Nephron progenitor cell (in vitro differentiated cells): ENCODE measurements around the gene DDI2.

Source experiments
- DNase-seq: peaks from one replicate; pipeline ENCODE4 v3.0.0; 2021
- H3K27ac Mint-ChIP-seq: 2 replicates; pipeline ENCODE4 v1.8.0; 2021; ENCODE audit warnings: mild to moderate bottlenecking, moderate library complexity, mixed read lengths
- H3K27me3 Mint-ChIP-seq: 2 replicates; pipeline ENCODE4 v1.8.0; 2021; ENCODE audit warnings: mild to moderate bottlenecking, low read depth, mixed read lengths; ENCODE audit not compliant: poor library complexity
- H3K36me3 Mint-ChIP-seq: 2 replicates; pipeline ENCODE4 v1.8.0; 2021; ENCODE audit warnings: low read depth, mixed read lengths
- H3K4me1 Mint-ChIP-seq: 2 replicates; pipeline ENCODE4 v1.8.0; 2021; ENCODE audit warnings: mixed read lengths
- H3K4me3 Mint-ChIP-seq: 2 replicates; pipeline ENCODE4 v1.8.0; 2021; ENCODE audit warnings: mild to moderate bottlenecking, moderate library complexity, mixed read lengths
- H3K9me3 Mint-ChIP-seq: 2 replicates; pipeline ENCODE4 v1.8.0; 2021; ENCODE audit warnings: mild to moderate bottlenecking, moderate library complexity, mixed read lengths
- CTCF ChIP-seq: fragments of 200-600 bp; sonication (generic); IDR thresholded peaks from 2 replicates; pipeline ENCODE4 v1.5.0; 2021; ENCODE audit warnings: antibody characterized with exemption

Gene DDI2

GRCh38 chr1:15583016-15583706 is 34.1 kb upstream of the DDI2 start:
- Mint-ChIP-seq H3K27ac (no peak overlapping the region), H3K36me3 (peaks cover 4% of the 10 kb centered on the region)

GRCh38 chr1:15584489-15585363 is 32.5 kb upstream of the DDI2 start, which contains the start of gene AGMAT:
AGMAT (minus strand) TSS chr1:15585051; CDS start chr1:15584967, 84 bp downstream.
- Mint-ChIP-seq H3K27ac (no peak within 1 kb of the TSS), H3K27me3 (peaks cover 24% of the 10 kb centered on the region), H3K4me3 (peak within 1 kb of the TSS; percentile 78), H3K9me3 (no peaks in the 10 kb centered on the region), H3K4me1 (peaks cover 4% of the 10 kb centered on the region), H3K36me3 (peaks cover 6% of the 10 kb centered on the region)
- TF ChIP-seq CTCF, result peak; percentile 31
- DNase-seq, result peak; percentile 63

More at GRCh38 chr1:15583016-15583706, 34.1 kb upstream of the DDI2 start:
- Mint-ChIP-seq H3K4me3 (peak overlapping the region; percentile 59), H3K4me1 (peaks cover 18% of the 10 kb centered on the region), H3K27me3 (peaks cover 28% of the 10 kb centered on the region), H3K9me3 (no peaks in the 10 kb centered on the region)
- no peak for DNase-seq
- TF ChIP-seq CTCF, result no peak

- Mint-ChIP-seq H3K4me1 (peaks cover 9% of the 10 kb centered on the region), H3K36me3 (peaks cover 6% of the 10 kb centered on the region), H3K4me3 (no peak overlapping the region), H3K27me3 (peaks cover 3% of the 10 kb centered on the region), H3K9me3 (no peaks in the 10 kb centered on the region), H3K27ac (no peak overlapping the region)
- no peak for DNase-seq
- TF ChIP-seq CTCF, result no peak
Measured at GRCh38 chr1:15592285-15592684, 25.0 kb upstream of the DDI2 start.

- DNase-seq, result no peak
- Mint-ChIP-seq H3K36me3 (no peaks in the 10 kb centered on the region), H3K4me3 (no peak overlapping the region), H3K4me1 (peaks cover 9% of the 10 kb centered on the region), H3K27ac (no peak overlapping the region), H3K9me3 (no peaks in the 10 kb centered on the region), H3K27me3 (no peaks in the 10 kb centered on the region)
- TF ChIP-seq CTCF, result no peak
Measured at GRCh38 chr1:15595809-15596617, 21.2 kb upstream of the DDI2 start.

GRCh38 chr1:15598436-15598835 is 18.8 kb upstream of the DDI2 start:
- TF ChIP-seq CTCF, result no peak
- DNase-seq, result no peak
- no peak overlapping the region for H3K4me3 Mint-ChIP-seq
- H3K4me1 Mint-ChIP-seq, result peaks cover 20% of the 10 kb centered on the region
- no peak overlapping the region for H3K27ac Mint-ChIP-seq
- H3K36me3 Mint-ChIP-seq, result no peaks in the 10 kb centered on the region
- H3K27me3 Mint-ChIP-seq, result no peaks in the 10 kb centered on the region
- H3K9me3 Mint-ChIP-seq, result peaks cover under 1% of the 10 kb centered on the region
